ENCODE data around the gene TSEN15.
A peak's percentile ranks its signal among the peaks of the same experiment; 100 is the strongest.

TSEN15 gene

DNA sequence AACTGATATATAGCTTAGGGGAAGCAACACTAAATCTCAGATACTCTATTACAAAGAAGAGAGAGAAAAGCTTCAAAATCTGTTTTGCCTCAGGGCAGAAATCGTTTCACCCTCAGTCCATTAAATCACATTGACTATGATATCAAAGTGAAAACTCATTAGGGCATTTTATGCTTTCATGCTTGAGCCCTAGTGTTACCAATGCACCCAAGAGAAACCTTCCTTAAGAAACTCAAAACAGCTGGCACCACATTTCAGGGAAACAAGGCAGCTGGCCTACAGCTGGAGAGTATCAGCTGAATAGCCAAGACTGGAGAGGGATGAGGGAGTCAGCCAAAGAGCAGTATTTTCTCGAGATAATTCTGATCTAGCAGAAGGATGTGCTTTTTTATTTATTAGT is 28.9 kb upstream of the TSEN15 start:
- Histone ChIP-seq H3K27me3 (replicated peaks; ENCODE audit: insufficient read depth, low read length) (no peaks in the 10 kb centered on the region), H3K79me2 (ENCODE audit: low read length) (no peaks in the 10 kb centered on the region), H3K36me3 (replicated peaks; ENCODE audit: insufficient read depth, low read length) (no peaks in the 10 kb centered on the region), H3K4me3 (ENCODE audit: low read length) (no peak overlapping the region), H3K9me3 (replicated peaks; ENCODE audit: insufficient read depth, low read length) (no peaks in the 10 kb centered on the region), H3K9ac (ENCODE audit: low read length) (no peak overlapping the region), H3K9me2 (replicated peaks; ENCODE audit: insufficient read depth, low read length) (no peaks in the 10 kb centered on the region), H3K4me2 (ENCODE audit: low read depth, low read length) (no peak overlapping the region), H3F3A (ENCODE audit: insufficient read depth, low read length) (no peaks in the 10 kb centered on the region), H3K27ac (ENCODE audit: low read length) (no peak overlapping the region), H2AFZ (ENCODE audit: low read length) (no peak overlapping the region), H3K4me1 (ENCODE audit: low read length) (no peaks in the 10 kb centered on the region), H4K20me1 (ENCODE audit: insufficient read depth, low read length) (no peaks in the 10 kb centered on the region)
- no peak for DNase-seq
- TF ChIP-seq EZH2phosphoT487 (IDR thresholded peaks at IDR 0.05; ENCODE audit: low read length) = no peak
- TF ChIP-seq, protein P1, sequence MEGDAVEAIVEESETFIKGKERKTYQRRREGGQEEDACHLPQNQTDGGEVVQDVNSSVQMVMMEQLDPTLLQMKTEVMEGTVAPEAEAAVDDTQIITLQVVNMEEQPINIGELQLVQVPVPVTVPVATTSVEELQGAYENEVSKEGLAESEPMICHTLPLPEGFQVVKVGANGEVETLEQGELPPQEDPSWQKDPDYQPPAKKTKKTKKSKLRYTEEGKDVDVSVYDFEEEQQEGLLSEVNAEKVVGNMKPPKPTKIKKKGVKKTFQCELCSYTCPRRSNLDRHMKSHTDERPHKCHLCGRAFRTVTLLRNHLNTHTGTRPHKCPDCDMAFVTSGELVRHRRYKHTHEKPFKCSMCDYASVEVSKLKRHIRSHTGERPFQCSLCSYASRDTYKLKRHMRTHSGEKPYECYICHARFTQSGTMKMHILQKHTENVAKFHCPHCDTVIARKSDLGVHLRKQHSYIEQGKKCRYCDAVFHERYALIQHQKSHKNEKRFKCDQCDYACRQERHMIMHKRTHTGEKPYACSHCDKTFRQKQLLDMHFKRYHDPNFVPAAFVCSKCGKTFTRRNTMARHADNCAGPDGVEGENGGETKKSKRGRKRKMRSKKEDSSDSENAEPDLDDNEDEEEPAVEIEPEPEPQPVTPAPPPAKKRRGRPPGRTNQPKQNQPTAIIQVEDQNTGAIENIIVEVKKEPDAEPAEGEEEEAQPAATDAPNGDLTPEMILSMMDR (IDR thresholded peaks at IDR 0.05; ENCODE audit: low read length) = no peak
- TF ChIP-seq EZH2 (optimal IDR thresholded peaks at IDR 0.05; ENCODE audit: low read depth, low read length) = no peak

DNA sequence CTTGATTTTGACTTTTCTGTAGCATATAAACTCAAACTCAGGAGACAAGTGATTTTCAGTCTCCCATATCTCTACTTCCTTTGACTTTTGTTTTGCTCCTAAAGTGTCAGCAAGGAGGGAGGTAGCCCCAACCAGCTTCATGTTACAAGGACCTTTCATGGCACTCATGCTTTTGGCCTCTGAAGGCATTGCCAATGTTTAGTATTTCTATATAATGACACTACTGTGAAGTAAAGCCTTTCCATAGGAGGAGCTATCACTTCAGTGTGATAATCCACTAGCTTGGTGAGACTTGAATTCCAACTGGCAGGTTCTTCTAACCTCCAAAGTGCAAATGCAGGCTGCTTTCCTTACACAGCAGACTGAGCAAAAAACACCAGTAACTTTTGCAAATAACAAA is 28.4 kb upstream of the TSEN15 start:
- no peak overlapping the region for H3K9ac ChIP-seq (ENCODE audit: low read length)
- no peaks in the 10 kb centered on the region for H3K4me1 ChIP-seq (ENCODE audit: low read length)
- H4K20me1 ChIP-seq (ENCODE audit: insufficient read depth, low read length) = no peaks in the 10 kb centered on the region
- no peaks in the 10 kb centered on the region for H3K36me3 ChIP-seq (replicated peaks; ENCODE audit: insufficient read depth, low read length)
- H3F3A ChIP-seq (ENCODE audit: insufficient read depth, low read length) = no peaks in the 10 kb centered on the region
- no peak overlapping the region for H3K4me3 ChIP-seq (ENCODE audit: low read length)
- H3K9me3 ChIP-seq (replicated peaks; ENCODE audit: insufficient read depth, low read length) = no peaks in the 10 kb centered on the region
- H3K9me2 ChIP-seq (replicated peaks; ENCODE audit: insufficient read depth, low read length) = no peaks in the 10 kb centered on the region
- no peak overlapping the region for H3K27ac ChIP-seq (ENCODE audit: low read length)
- no peaks in the 10 kb centered on the region for H3K79me2 ChIP-seq (ENCODE audit: low read length)
- no peak overlapping the region for H3K4me2 ChIP-seq (ENCODE audit: low read depth, low read length)
- H3K27me3 ChIP-seq (replicated peaks; ENCODE audit: insufficient read depth, low read length) = no peaks in the 10 kb centered on the region
- TF ChIP-seq EZH2 (optimal IDR thresholded peaks at IDR 0.05; ENCODE audit: low read depth, low read length) = no peak
- TF ChIP-seq, protein P1 (IDR thresholded peaks at IDR 0.05; ENCODE audit: low read length) = no peak
- TF ChIP-seq EZH2phosphoT487 (IDR thresholded peaks at IDR 0.05; ENCODE audit: low read length) = no peak
- no peak overlapping the region for H2AFZ ChIP-seq (ENCODE audit: low read length)
- no peak for DNase-seq

DNA sequence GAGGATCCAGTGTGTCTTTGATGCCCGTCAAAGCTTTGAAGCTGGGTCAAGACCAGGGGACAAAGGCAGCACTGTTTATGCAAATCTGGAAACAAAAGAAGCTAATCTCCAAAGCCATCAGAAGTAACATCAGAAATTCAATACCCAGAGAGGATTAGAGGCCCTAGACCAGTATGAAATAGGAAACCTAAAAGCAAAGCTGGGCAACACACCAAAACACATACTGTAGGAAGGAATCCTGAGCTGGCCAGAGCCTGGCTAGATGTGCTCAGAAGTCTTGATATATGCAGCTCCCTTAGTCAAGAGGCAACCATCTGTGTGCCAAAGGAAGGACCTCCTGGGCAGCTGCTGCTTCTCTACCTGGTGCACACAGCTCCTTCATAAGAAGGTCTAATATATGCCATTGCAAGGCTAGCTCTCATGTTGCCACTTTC is 26.3 kb upstream of the TSEN15 start:
- peak; percentile 25 for DNase-seq
- Histone ChIP-seq H3K36me3 (replicated peaks; ENCODE audit: insufficient read depth, low read length) (no peaks in the 10 kb centered on the region), H3K9ac (ENCODE audit: low read length) (no peak overlapping the region), H3K79me2 (ENCODE audit: low read length) (no peaks in the 10 kb centered on the region), H3K4me1 (ENCODE audit: low read length) (no peaks in the 10 kb centered on the region), H3K4me3 (ENCODE audit: low read length) (no peak overlapping the region), H3K27me3 (replicated peaks; ENCODE audit: insufficient read depth, low read length) (no peaks in the 10 kb centered on the region), H4K20me1 (ENCODE audit: insufficient read depth, low read length) (no peaks in the 10 kb centered on the region), H3K27ac (ENCODE audit: low read length) (no peak overlapping the region), H2AFZ (ENCODE audit: low read length) (no peak overlapping the region), H3K9me3 (replicated peaks; ENCODE audit: insufficient read depth, low read length) (no peaks in the 10 kb centered on the region), H3K4me2 (ENCODE audit: low read depth, low read length) (no peak overlapping the region), H3K9me2 (replicated peaks; ENCODE audit: insufficient read depth, low read length) (no peaks in the 10 kb centered on the region), H3F3A (ENCODE audit: insufficient read depth, low read length) (no peaks in the 10 kb centered on the region)
- TF ChIP-seq EZH2phosphoT487 (IDR thresholded peaks at IDR 0.05; ENCODE audit: low read length) = no peak
- no peak for TF ChIP-seq EZH2 (optimal IDR thresholded peaks at IDR 0.05; ENCODE audit: low read depth, low read length)
- TF ChIP-seq, protein P1 (IDR thresholded peaks at IDR 0.05; ENCODE audit: low read length) = no peak

Measured in MM.1S (cell line).